OCI-LY7 (cell line): ENCODE data around the gene LRP1B. TPM values are rescaled to one million over a fixed set of nuclear protein-coding genes. Genes with fewer than 3 reads are reported as not detected.

Source experiments
- BruUV-seq: library from RNA; stranded (reverse); fragments of 400-500 nt; replicated peaks from 2 replicates; lab custom pipeline; 2021; lab: Mats Ljungman, UMichigan
- CTCF ChIA-PET: fragments of 300-600 bp; sonication (Branson Sonifier 250); formaldehyde crosslinking; loops from one replicate; lab custom pipeline; 2022; ENCODE audit warnings: antibody characterized with exemption; ENCODE audit not compliant: unreplicated experiment; lab: Charles Lee
- POLR2A ChIA-PET: fragments of 300-600 bp; sonication (Branson Sonifier 250); formaldehyde crosslinking; loops from one replicate; lab custom pipeline; 2022; ENCODE audit warnings: antibody characterized with exemption; lab: Charles Lee
- DNase-seq: peaks from one replicate; pipeline ENCODE4 v3.0.0-alpha.2; 2015; ENCODE audit warnings: low spot score
- H2AFZ ChIP-seq: fragments of 200-600 bp; sonication (generic), shearing (Covaris generic); 2 replicates; pipeline ENCODE4 v1.6.1; 2014; ENCODE audit warnings: mild to moderate bottlenecking, antibody characterized with exemption, low read length, moderate library complexity
- H3K27ac ChIP-seq: fragments of 200-600 bp; sonication (generic); 2 replicates; pipeline ENCODE4 v1.5.1; 2014; ENCODE audit warnings: mixed run types, low read depth, mild to moderate bottlenecking, moderate library complexity, low read length, inconsistent platforms; ENCODE audit not compliant: poor library complexity, severe bottlenecking
- H3K36me3 ChIP-seq: fragments of 200-600 bp; sonication (generic); 2 replicates; pipeline ENCODE4 v1.6.1; 2014; ENCODE audit warnings: mild to moderate bottlenecking, antibody characterized with exemption, low read length, moderate library complexity, mixed read lengths; ENCODE audit not compliant: insufficient read depth
- H3K4me1 ChIP-seq: fragments of 200-600 bp; sonication (generic); 2 replicates; pipeline ENCODE4 v1.5.1; 2014; ENCODE audit warnings: mild to moderate bottlenecking, low read length; ENCODE audit not compliant: insufficient read depth, poor library complexity, severe bottlenecking
- H3K4me2 ChIP-seq: fragments of 200-600 bp; sonication (generic); 2 replicates; pipeline ENCODE4 v1.6.1; 2014; ENCODE audit warnings: mild to moderate bottlenecking, low read length
- H3K4me3 ChIP-seq: fragments of 200-600 bp; sonication (generic); 2 replicates; pipeline ENCODE4 v1.5.1; 2014; ENCODE audit warnings: mild to moderate bottlenecking, low read depth, low read length; ENCODE audit not compliant: poor library complexity, severe bottlenecking
- H3K79me2 ChIP-seq: fragments of 200-600 bp; sonication (generic); 2 replicates; pipeline ENCODE4 v1.6.1; 2016; ENCODE audit warnings: low read depth, mild to moderate bottlenecking, low read length, moderate library complexity, mixed read lengths; ENCODE audit not compliant: insufficient read depth
- H3K9me2 ChIP-seq: fragments of 200-600 bp; sonication (generic); 2 replicates; pipeline ENCODE4 v1.6.1; 2016; ENCODE audit warnings: mild to moderate bottlenecking, low read length, mixed read lengths; ENCODE audit not compliant: insufficient read depth
- H3K9me3 ChIP-seq: fragments of 200-600 bp; sonication (generic); 2 replicates; pipeline ENCODE4 v1.6.1; 2014; ENCODE audit warnings: mild to moderate bottlenecking, mixed run types, low read length, mixed read lengths
- H4K20me1 ChIP-seq: fragments of 200-600 bp; sonication (generic); 2 replicates; pipeline ENCODE4 v1.6.1; 2014; ENCODE audit warnings: mild to moderate bottlenecking, antibody characterized with exemption, low read length, moderate library complexity, mixed read lengths; ENCODE audit not compliant: insufficient read depth
- EZH2phosphoT487 ChIP-seq: fragments of 200-600 bp; sonication (generic); IDR thresholded peaks from 2 replicates; pipeline ENCODE4 v1.6.1; 2018; ENCODE audit warnings: low read depth, borderline replicate concordance, mild to moderate bottlenecking, mixed run types, antibody characterized with exemption, low read length, moderate library complexity, mixed read lengths
- intact Hi-C: fragments of 100-400 bp; cut with micrococcal nuclease; formaldehyde crosslinking; loops from one replicate; pipeline ENCODE4 v1.10.0; 2022; ENCODE audit not compliant: unreplicated experiment
- total RNA-seq, 2 experiments: library from RNA; depleted of rRNA in 1 of 2; stranded (reverse); fragments of >200 nt in 1 of 2; shearing (Covaris generic) in 1 of 2; gene quantifications; 2 replicates each; pipeline ENCODE4 v1.2.3, GENCODE V29; 2014 to 2022
- TF ChIP-seq, protein P1 (sequence below): fragments of 200-600 bp; sonication (generic); conservative IDR thresholded peaks from 2 replicates; pipeline ENCODE4 v1.5.1; 2014; ENCODE audit warnings: mild to moderate bottlenecking, antibody characterized with exemption, low read length, moderate library complexity, mixed read lengths

Gene LRP1B
- total RNA-seq, 2 experiments from 2014 or later = not detected

DNA sequence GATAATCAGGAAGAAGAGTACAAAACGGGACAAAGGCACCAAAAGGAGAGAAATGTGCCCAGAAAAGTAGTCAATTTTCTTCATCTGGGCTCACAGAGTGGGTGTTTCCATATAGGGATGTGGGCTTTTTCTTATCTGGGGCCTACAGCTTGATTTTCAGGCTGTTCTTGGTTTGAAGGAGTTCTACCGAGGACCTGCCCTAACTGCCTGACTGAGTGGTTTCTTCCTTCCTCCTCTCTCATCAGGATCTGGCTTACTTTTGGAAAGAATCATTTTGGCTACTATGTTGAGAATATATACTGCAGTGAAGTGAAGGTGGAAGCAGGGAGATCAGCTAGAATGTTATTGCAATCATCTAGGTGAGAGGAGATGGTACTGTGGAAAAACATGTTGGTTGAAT, 316.7 kb downstream of the LRP1B start:
- no TSS peak for BruUV-seq
- intact Hi-C loops = no loop called here
- POLR2A ChIA-PET = no interaction called here

DNA sequence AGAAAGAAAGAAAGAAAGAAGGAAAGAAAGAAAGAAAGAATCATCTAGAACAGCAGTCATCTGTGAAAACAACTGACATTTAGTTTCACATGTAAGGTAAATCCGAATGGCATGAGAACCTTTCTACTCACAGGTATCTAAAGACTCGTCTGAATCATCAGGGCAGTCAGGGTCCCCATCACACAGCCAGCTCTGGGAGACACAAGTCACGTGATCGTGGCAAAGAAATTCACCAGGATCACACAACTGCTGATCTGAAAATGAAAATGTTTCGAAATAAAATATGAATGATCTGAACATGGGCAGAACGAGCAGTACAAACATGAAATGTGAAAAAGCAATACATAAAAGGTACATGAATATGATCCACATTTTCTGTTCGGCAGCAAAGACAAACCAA, 320.7 kb downstream of the LRP1B start:
- Histone ChIP-seq H2AFZ (no peak overlapping the region), H3K79me2 (no peaks in the 10 kb centered on the region), H4K20me1 (no peaks in the 10 kb centered on the region), H3K4me3 (no peak overlapping the region), H3K27ac (no peak overlapping the region), H3K9me2 (no peaks in the 10 kb centered on the region), H3K9me3 (no peaks in the 10 kb centered on the region), H3K4me1 (no peaks in the 10 kb centered on the region), H3K36me3 (no peaks in the 10 kb centered on the region), H3K4me2 (no peak overlapping the region)
- POLR2A ChIA-PET = interaction anchor here (0.7 kb wide), 1 partner anchor 579 kb away, joined by 3 read pairs; no protein-coding TSS in a partner anchor
- intact Hi-C loops = no loop called here
- TF ChIP-seq, protein P1, sequence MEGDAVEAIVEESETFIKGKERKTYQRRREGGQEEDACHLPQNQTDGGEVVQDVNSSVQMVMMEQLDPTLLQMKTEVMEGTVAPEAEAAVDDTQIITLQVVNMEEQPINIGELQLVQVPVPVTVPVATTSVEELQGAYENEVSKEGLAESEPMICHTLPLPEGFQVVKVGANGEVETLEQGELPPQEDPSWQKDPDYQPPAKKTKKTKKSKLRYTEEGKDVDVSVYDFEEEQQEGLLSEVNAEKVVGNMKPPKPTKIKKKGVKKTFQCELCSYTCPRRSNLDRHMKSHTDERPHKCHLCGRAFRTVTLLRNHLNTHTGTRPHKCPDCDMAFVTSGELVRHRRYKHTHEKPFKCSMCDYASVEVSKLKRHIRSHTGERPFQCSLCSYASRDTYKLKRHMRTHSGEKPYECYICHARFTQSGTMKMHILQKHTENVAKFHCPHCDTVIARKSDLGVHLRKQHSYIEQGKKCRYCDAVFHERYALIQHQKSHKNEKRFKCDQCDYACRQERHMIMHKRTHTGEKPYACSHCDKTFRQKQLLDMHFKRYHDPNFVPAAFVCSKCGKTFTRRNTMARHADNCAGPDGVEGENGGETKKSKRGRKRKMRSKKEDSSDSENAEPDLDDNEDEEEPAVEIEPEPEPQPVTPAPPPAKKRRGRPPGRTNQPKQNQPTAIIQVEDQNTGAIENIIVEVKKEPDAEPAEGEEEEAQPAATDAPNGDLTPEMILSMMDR = no peak
- no peak for TF ChIP-seq EZH2phosphoT487
- CTCF ChIA-PET = no interaction called here
- no TSS peak for BruUV-seq
- no peak for DNase-seq

More for the DNA sequence above, 316.7 kb downstream of the LRP1B start:
- TF ChIP-seq, protein P1 = no peak
- no peak for TF ChIP-seq EZH2phosphoT487
- H3K36me3 ChIP-seq = no peaks in the 10 kb centered on the region
- no peaks in the 10 kb centered on the region for H3K4me1 ChIP-seq
- no peak overlapping the region for H3K4me3 ChIP-seq
- CTCF ChIA-PET = no interaction called here
- no peak for DNase-seq
- no peaks in the 10 kb centered on the region for H3K79me2 ChIP-seq
- no peak overlapping the region for H3K4me2 ChIP-seq
- H4K20me1 ChIP-seq = no peaks in the 10 kb centered on the region
- no peaks in the 10 kb centered on the region for H3K9me3 ChIP-seq
- H3K27ac ChIP-seq = no peak overlapping the region
- no peak overlapping the region for H2AFZ ChIP-seq
- H3K9me2 ChIP-seq = no peaks in the 10 kb centered on the region

DNA sequence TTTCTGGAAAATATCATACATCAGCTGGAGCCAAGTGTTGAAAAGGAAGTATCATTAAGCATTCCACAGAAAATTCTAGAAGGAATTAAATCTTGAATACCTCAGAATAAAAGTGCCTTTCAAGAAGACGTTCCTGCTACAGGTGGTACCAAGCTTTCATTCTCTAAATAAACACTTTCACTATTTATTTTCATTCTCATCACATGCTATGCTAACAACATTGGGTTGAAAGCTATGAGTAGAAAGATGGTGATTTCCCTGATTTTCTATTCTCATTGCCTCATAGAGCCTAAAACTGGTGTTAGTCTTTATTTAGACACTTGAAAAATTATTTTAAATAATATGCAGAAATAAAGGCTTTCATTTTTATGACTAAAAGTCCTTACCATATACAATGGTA, 324.7 kb downstream of the LRP1B start:
- POLR2A ChIA-PET = no interaction called here
- no peak overlapping the region for H3K27ac ChIP-seq
- no peak for TF ChIP-seq EZH2phosphoT487
- TF ChIP-seq, protein P1 = no peak

More for the DNA sequence above, 324.7 kb downstream of the LRP1B start:
- no peak for DNase-seq
- Histone ChIP-seq H4K20me1 (no peaks in the 10 kb centered on the region), H2AFZ (no peak overlapping the region), H3K9me3 (no peaks in the 10 kb centered on the region), H3K4me2 (no peak overlapping the region), H3K79me2 (no peaks in the 10 kb centered on the region), H3K4me1 (no peaks in the 10 kb centered on the region), H3K4me3 (no peak overlapping the region), H3K36me3 (no peaks in the 10 kb centered on the region), H3K9me2 (no peaks in the 10 kb centered on the region)
- intact Hi-C loops = no loop called here
- CTCF ChIA-PET = no interaction called here
- BruUV-seq = no TSS peak
